Measurements from ENCODE around the gene PPM1H.
"Not testable (repeated sequence)": the region's sequence is repeated elsewhere in the genome, so short reads cannot be mapped to it uniquely, and the experiment has no call there.

Gene PPM1H, protein sequence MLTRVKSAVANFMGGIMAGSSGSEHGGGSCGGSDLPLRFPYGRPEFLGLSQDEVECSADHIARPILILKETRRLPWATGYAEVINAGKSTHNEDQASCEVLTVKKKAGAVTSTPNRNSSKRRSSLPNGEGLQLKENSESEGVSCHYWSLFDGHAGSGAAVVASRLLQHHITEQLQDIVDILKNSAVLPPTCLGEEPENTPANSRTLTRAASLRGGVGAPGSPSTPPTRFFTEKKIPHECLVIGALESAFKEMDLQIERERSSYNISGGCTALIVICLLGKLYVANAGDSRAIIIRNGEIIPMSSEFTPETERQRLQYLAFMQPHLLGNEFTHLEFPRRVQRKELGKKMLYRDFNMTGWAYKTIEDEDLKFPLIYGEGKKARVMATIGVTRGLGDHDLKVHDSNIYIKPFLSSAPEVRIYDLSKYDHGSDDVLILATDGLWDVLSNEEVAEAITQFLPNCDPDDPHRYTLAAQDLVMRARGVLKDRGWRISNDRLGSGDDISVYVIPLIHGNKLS

DNA sequence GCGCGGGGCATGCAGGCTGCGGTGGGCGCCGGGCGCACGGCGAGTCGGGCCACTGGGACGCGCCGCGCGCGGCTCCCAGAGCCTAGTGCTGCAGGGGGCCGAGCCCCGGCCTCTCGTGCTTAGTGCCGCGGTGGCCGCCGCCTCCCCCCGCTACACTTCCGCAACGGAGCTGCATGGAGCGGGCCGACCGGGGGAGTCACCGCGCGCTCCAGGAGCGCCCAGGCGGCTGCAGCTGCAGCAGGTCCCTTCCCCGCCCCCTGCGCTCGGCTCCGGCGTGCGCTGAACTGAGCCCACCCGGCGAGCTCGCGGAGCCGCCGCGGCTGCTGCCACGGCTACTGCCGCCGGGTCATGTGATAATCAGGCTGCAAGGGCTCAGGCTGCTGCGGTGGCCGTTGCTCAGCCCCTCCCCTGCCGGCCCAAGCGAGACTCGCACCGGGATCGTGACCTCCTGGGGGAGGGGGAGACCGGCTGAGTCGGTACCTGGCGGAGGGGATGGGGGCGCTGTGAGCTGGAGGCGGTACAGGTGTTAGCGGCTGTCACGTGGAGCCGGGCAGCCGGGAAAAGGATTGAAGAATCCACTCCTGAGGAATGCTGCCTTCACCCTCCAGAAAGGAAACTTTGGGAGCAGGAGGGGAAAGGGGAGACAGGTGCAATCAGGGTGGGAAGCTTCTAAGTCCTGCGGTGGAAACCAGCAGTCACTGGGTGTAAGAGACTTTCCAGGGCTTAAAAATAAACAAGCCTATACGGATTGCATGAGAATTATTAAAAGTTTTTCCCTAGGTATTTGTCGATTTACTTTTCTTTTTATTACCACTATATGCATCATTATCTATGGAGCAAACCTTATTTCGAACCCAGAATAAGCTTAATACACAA is at the start of gene PPM1H:
Gene PPM1H (minus strand): TSS at position 352 of the 876 bp plus-strand sequence. CDS start 414 bp downstream, outside the sequence.
- peak; percentile 85 for DNase-seq (ENCODE audit: low spot score)

DNA sequence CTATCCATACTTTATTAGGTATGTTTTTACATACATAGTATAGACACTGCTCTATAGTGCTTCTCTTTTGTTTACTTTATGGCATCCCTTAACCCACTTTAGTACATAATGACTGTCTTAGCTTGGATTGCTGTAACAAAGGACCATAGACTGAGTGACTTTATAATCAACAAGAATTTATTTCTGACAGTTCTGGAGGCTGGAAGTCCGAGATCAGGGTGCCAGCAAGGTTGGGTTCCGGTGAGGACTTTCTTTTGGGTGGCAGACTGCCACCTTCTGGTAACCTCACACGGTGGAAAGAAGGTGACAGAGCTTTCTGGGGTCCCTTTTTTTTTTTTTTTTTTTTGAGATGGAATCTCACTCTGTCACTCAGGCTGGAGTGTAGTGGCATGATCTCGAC is 48.6 kb upstream of the PPM1H start:
- peak; percentile 58 for DNase-seq (ENCODE audit: low spot score)

DNA sequence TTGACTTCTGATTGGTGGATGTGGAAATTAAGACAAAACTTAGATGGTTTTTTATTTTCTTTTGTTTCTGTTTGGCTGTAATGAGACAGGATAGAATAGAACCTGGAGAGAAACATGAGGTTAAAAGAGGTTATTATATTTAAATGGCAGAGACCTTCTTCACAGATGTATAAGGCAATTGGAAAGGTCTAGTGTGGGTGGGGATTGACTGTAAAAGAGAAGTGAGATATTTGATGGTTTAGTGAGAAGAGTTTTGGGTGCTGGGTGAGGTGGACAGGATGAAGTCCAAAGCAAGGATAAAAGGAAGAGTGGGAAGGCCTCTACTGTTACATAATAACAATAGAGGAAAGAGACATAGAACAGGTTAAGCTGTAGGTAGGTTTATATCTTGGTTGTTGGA is 43.8 kb upstream of the PPM1H start:
- no peak for DNase-seq (ENCODE audit: low spot score)

DNA sequence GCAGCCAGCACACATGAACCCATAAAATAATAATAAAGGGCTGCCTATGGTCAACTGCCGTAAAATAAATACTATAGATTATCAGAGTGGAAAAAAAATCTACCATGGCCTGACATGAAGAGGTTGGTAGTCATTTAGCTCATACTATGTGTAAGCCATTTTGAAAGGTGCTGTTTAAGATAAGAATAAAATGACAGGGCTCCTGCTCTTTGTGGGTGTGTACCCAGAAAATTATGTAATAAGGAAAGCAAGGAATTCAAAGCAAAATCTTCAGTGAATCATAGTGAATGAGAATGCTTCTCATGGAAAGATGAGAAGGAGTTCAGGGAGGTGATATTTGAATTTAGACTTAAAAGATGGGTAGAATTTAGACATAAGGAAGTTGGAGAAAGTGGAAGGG is 42.9 kb upstream of the PPM1H start:
- no peak for DNase-seq (ENCODE audit: low spot score)

DNA sequence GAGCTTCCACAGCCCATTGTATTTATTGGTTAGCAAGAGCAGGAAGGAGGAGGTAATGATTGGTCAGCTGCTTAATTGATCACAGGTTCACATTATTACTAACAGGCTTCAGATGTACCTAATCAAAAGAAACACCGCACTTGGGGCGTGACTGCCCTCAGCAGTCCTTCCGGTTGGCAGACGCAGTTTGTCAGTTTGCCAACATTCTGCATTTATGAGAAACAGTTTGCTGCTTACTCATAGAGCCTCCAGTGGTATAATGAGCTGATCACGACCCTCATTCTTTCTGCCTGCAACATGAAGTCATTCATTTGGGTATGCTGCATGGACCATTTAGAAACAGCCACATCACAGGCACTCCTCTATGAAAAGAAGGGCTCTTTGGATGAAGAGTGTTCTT is 42.5 kb upstream of the PPM1H start:
- DNase-seq (ENCODE audit: low spot score), result no peak

DNA sequence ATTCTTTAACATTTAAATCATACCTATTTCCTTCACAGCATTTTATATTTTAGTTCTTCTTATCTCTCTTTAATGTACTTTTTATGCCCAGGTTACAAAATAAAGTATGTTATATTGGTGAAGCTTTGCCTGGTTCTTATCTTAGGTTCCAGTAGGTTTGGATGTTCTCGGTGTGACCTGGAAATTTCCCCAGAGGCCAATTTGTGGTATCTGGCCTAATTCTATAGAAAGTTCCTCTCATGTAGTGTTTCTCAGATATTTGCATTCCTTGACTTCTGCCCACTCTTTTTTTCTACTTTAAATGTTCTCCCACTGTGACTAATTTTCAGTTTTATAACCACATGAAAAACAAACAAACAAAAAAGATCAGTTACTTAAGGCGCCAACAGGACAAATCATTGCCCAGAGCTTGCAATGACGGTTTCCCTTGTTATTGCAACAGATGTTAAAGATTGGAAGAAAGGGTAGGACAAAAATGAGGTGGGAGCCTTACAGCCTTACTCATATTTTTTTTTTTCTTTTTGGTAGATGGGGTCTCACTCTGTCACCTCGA is 41.2 kb upstream of the PPM1H start:
- DNase-seq (ENCODE audit: low spot score), result no peak

DNA sequence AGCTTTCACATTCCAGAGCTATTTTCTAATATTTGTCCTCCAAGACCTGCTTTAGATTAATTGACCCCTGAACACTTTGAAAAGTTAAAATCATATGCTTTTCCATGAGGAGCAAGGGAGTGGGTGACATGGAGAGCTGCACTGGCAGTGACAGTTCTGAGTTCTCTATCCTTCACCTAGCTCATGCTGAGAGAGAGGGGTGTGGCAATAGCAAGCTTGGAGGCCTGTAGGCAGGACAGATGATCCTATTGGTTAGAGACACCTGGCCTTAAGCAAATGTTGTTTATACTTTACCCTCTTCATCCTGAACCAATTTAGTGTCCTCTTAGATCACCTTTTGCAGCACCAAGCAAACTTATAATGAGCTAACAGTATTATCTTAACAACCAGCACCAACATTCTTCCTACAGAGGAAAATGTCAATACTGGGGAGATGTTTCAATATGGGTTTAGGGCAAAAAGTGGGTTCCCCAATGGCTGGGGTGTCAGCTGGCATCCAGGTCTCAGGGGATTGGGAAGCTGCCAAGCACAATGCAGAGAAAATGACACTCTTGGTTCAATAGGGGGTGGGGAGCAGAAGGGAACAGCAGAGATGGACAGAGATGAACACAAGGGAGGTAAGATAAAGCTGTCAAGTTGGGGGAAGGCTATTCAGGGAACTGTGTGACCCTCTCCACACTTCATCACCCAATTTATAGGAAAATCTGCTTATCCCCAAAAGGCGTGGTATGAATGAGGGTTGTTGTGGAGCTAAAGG is 37.0 kb upstream of the PPM1H start:
- no peak for DNase-seq (ENCODE audit: low spot score)

DNA sequence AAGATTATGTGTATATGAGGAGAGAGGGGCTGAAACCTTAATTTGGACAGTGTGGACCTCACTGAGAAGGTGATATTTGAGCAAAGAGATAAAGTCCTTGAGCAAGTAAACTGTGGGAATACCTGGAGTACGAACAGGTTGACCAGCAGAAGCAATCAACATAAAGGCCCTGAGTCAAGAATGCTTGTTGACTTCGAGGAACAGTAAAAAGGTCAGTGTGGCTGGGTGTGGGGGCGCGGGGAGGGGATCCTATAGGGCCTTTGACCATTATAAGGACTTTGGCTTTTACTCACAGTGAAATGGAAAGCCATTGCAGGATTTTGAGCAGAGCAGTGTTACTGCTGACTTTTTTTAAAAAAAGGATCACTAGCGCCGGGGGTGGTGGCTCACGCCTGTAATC is 34.7 kb upstream of the PPM1H start:
- no peak for DNase-seq (ENCODE audit: low spot score)

DNA sequence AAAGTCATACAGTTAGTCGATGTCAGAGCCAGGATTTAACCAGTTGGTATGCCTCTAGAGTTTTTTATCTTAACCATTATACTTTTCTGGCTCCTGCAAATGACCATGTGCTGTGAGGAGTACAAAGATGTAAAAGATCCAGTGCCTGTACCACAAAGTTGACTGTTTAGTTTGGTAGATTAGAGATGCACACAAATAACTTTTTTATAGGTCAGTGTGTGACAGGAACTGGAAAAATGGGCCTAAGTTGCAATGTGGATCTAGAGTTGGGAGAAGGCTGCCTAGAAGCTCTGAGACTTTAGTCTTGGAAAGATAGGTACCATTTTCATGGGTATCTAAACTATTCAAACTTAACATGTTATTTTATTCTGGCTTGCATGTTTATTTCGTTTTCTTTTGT is 32.8 kb upstream of the PPM1H start:
- no peak for DNase-seq (ENCODE audit: low spot score)

DNA sequence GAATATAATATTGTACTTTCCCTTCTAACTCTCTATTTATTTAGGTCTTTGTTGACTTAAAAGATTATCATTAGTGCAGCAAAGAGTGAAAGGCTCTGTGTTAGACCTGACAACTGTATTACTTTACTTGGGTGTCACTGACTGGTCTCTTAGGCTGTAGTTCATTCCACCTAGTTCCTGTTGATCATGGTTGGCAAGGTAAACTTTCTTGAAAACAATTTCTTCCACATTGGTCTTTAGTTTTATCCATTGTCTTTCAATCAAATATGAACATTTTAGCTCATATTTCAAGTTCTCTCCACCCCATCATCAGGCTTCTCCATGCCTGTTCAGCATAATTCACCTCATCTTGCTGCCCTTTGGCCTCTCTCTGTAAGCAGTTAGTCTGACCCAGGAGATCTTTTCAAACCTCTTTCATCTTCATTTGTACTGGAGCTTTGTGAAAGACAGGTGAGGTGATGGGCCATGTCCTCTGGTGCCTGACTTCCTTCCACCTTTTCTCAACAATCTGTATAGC is 32.1 kb upstream of the PPM1H start:
- no peak for DNase-seq (ENCODE audit: low spot score)

DNA sequence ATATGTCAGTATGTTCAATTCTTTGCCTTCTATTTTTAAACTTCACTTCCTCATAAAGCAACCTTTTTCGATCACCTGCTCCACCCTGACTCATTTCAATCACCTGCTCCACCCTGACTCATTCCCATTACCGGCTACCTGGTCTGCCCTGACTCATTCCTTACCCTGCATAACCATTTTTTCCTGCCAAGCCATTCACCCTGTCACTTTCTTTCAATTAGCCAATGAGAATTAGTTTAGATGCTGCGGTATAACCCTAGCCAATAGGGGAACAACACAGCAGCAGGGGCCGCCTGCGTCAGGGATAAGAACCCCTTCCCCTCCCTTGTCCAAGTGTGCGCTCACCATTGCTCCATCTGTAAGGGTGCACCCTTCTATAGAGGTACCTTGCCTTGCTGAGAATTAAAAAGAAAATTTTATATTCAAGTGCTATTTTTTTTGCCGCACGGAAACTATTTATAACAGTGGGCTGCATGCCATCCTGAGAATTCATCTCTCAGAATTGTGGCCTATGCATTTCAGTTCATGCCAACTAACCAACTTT is 31.6 kb upstream of the PPM1H start:
- not testable (repeated sequence) for DNase-seq (ENCODE audit: low spot score)

DNA sequence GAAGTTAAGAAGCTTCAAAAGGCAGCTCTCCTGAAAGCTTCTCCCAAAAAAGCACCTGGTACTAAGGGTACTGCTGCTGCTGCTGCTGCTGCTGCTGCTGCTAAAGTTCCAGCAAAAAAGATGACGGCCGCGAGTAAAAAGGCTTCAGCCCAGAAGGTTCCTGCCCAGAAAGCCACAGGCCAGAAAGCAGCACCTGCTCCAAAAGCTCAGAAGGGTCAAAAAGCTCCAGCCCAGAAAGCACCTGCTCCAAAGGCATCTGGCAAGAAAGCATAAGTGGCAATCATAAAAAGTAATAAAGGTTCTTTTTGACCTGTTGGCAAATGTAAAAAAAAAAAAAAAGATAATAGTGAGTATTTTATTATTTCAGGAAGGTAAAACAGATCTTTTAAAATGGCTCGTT is 30.8 kb upstream of the PPM1H start:
- DNase-seq (ENCODE audit: low spot score), result not testable (repeated sequence)

DNA sequence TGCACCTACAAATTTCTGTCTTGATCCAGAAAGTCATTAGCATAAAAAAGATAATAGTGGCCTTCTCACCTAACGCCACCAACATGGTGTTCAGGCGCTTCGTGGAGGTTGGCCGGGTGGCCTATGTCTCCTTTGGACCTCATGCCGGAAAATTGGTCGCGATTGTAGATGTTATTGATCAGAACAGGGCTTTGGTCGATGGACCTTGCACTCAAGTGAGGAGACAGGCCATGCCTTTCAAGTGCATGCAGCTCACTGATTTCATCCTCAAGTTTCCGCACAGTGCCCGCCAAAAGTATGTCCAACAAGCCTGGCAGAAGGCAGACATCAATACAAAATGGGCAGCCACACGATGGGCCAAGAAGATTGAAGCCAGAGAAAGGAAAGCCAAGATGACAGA is 30.3 kb upstream of the PPM1H start:
- not testable (repeated sequence) for DNase-seq (ENCODE audit: low spot score)

DNA sequence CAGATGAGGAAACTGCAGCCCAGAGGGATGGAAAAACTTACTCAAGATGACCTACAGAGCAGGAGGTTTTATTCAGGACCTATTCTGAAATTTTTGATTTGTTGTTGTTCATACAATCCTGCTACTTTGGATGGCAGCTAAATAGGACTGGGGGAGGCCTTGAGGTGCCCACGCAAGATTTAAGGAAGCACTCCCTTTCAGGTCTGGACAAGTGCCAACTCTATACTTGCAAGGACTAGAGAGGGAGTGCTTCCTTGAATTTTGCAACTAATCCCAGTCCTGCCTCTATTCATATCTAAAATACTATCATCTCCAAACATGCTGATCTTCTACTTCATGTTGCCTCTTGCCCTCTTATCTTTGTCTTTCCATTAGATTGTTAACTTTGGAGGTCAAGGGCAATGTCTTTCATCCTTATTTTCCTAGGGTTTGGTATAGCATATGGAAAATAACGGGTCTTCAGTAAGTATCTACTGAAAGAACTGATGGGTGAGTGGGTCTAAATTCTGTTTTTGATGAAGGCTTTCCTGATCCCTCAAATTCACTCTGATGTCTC is 28.6 kb upstream of the PPM1H start:
- DNase-seq (ENCODE audit: low spot score), result no peak

DNA sequence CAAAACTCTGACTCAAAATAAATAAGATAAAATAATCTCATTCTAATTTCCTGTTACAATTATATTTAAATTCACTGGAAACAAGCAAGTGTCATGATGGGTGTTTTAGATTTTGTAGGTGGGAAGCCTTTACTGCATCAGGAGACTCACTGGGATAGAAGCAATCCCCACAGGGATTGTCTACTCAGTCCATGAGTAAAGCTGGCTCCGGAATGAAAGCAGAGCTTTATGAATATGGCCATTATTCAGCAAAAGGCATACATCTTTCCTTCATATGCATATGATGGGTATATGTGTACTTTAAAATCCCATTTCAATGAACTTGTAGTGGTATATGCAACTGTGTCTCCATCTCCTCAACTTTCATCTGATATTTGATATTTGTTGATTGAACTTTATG is 25.4 kb upstream of the PPM1H start:
- DNase-seq (ENCODE audit: low spot score), result no peak

DNA sequence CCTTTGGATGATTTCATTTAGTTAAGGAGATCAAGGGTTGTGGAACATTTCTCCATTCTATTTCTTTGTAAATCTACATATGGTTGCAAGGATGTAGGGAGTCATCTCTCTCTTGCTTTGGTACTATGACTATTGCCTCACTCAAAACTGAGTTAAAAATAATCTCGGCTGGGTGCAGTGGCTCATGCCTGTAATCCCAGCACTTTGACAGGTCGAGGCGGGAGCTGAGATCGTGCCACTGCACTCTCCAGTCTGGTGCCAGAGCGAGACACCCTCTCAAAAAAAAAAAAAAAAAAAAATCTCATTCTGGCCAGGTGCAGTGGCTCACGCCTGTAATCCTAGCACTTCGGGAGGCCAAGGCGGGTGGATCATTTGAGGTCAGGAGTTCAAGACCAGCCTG is 24.8 kb upstream of the PPM1H start:
- DNase-seq (ENCODE audit: low spot score), result no peak

DNA sequence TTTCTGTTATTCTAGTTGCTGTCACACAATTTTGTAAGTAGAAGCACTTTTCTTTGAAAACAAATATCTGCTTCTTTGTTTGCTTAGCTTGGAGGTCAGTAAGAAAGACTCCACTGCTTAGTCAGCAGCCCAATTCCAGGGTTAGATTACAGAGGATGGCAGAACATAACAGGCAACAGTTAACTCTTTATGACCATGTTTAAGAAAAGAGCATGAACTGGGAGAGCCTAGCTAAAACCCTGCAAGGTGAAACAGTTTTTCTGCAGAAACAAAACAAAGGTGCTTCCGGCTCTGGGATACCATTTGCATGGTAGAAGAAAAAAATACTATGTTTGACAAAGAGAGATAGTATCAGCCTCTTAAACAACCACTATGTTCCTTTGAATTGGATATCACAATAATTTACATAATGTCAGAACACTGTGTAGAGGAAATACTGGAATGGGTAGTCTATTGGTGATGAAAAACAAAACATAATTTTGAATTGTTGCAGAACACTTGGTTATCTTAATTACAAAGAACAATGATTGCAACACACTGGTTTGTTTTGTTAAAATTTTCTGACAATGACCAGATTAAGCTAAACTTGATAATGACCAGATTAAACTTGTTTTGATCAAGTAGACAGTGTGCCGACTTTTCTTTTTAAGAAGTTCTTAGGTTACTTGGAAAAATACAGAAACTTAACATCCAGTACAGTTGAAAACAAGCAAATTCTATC is 22.4 kb upstream of the PPM1H start:
- DNase-seq (ENCODE audit: low spot score), result no peak

DNA sequence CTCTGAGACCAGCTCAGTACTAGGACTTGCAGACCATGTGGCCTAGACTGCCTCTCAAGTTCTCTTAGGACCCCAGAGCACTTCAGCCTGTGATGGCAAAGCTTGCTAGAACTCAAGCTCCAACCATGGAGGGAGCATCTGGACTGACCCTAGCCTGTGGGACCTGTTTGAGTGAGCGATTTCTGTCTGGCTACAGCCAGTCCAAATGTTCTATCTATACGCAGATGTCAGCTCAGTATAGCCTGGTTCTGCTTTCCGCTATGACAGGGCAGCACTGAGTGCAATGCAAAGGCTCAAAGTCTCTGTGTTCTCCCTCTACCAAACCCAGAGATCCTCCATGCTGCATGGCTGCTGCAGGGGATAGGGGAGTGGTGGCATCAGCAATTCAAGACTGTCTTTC is 20.7 kb upstream of the PPM1H start:
- DNase-seq (ENCODE audit: low spot score), result no peak

DNA sequence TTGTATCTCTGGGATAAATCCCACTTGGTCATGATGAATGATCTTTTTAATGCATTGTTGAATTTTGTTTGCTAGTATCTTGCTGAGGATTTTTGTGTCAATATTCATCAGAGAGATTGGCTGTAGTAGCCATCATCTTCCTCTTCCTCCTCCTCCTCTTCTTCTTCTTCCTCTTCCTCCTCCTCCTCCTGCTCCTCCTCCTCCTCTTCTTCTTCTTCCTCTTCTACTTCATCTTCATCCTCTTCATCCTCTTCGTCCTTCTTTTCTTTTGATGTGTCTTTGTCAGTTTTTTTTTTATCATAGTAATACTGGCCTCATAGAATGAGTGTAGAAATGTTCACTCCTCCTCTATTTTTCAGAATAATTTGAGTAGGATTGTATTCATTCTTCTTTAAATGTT is 15.4 kb upstream of the PPM1H start:
- no peak for DNase-seq (ENCODE audit: low spot score)

DNA sequence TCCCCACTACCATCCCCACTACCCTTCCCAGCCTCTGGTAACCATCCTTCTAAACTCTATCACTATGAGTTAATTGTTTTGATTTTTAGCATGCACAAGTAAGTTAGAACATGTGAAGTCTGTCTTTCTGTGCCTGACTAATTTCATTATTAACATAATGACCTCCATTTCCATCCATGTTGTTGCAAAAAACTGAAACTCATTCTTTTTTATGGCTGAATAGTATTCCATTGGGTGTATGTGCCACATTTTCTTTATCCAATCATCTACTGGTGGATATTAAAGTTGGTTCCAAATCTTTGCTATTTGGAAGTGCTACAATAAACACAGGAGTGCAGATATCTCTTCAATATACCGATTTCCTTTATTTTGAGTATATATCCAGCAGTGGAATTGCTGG is 13.2 kb upstream of the PPM1H start:
- DNase-seq (ENCODE audit: low spot score), result no peak
